Panc1 (cell line): ENCODE data around the gene CFLAR. TPM values are rescaled to one million over a fixed set of nuclear protein-coding genes. Genes with fewer than 3 reads are reported as not detected.

Experiments used
- ATAC-seq: fragments of 200-7000 bp; cut with Tn5 transposase; 2 replicates; pipeline ENCODE4 v1.9.1; 2020; ENCODE audit warnings: mild to moderate bottlenecking, moderate library complexity
- BruUV-seq: library from RNA; stranded (reverse); fragments of 400-500 nt; replicated peaks from 2 replicates; lab custom pipeline; 2021; lab: Mats Ljungman, UMichigan
- CTCF ChIA-PET: fragments of 300-600 bp; sonication (Branson Sonifier 250); formaldehyde crosslinking; loops from one replicate; lab custom pipeline; 2022; ENCODE audit warnings: antibody characterized with exemption; lab: Charles Lee
- POLR2A ChIA-PET: fragments of 300-600 bp; sonication (Branson Sonifier 250); formaldehyde crosslinking; loops from one replicate; lab custom pipeline; 2022; ENCODE audit warnings: antibody characterized with exemption; lab: Charles Lee
- DNase-seq: peaks from one replicate; pipeline ENCODE4 v3.0.0-alpha.2; 2010; ENCODE audit warnings: low read depth, low spot score
- H3K27ac ChIP-seq: 2 replicates; pipeline ENCODE4 v1.5.1; 2011; ENCODE audit warnings: mild to moderate bottlenecking, low read length, inconsistent platforms
- H3K27me3 ChIP-seq: fragments of 200-500 bp; sonication (Bioruptor generic); 2 replicates; pipeline ENCODE4 v1.6.0; 2014; ENCODE audit warnings: low read length, inconsistent platforms; ENCODE audit not compliant: control insufficient read depth, insufficient read depth
- H3K36me3 ChIP-seq: fragments of 200-500 bp; sonication (Bioruptor generic); 2 replicates; pipeline ENCODE4 v1.5.1; 2014; ENCODE audit warnings: inconsistent platforms, mild to moderate bottlenecking, low read length, moderate library complexity; ENCODE audit not compliant: control insufficient read depth, insufficient read depth
- H3K4me1 ChIP-seq: 2 replicates; pipeline ENCODE4 v1.5.1; 2011; ENCODE audit warnings: inconsistent platforms, mild to moderate bottlenecking, low read length, moderate library complexity; ENCODE audit not compliant: control insufficient read depth, insufficient read depth
- H3K4me3 ChIP-seq, 2 experiments: 2 replicates each; pipeline ENCODE4 v1.5.1; 2011 to 2012; ENCODE audit warnings: low read depth in 2 of 2, low read length in 2 of 2, mild to moderate bottlenecking in 2 of 2, inconsistent platforms in 1 of 2, moderate library complexity in 1 of 2
- H3K9me3 ChIP-seq: fragments of 200-500 bp; sonication (Bioruptor generic); 2 replicates; pipeline ENCODE4 v1.5.1; 2014; ENCODE audit warnings: low read depth, mild to moderate bottlenecking, inconsistent platforms, low read length, moderate library complexity; ENCODE audit not compliant: control insufficient read depth, insufficient read depth
- CTCF ChIP-seq: fragments of 450-650 bp; IDR thresholded peaks from 2 replicates; pipeline ENCODE4 v1.5.1; 2017; ENCODE audit warnings: mild to moderate bottlenecking
- POLR2AphosphoS5 ChIP-seq: IDR thresholded peaks from 2 replicates; pipeline ENCODE4 v1.6.1; 2012; ENCODE audit warnings: mild to moderate bottlenecking, low read depth, low read length, moderate library complexity
- REST ChIP-seq, 2 experiments: IDR thresholded peaks; 2 replicates each; pipeline ENCODE4 v1.6.1; 2011 to 2012; ENCODE audit warnings: low read depth in 2 of 2, control low read depth in 1 of 2, low read length in 1 of 2, mild to moderate bottlenecking in 1 of 2, moderate library complexity in 1 of 2; ENCODE audit not compliant: insufficient read depth in 1 of 2
- SIN3A ChIP-seq: IDR thresholded peaks from 2 replicates; pipeline ENCODE4 v1.6.1; 2012; ENCODE audit warnings: low read depth, mild to moderate bottlenecking, low read length, moderate library complexity, borderline replicate concordance; ENCODE audit not compliant: insufficient read depth
- TCF7L2 ChIP-seq: IDR thresholded peaks from 2 replicates; pipeline ENCODE4 v1.6.1; 2011; ENCODE audit warnings: mild to moderate bottlenecking, low read depth, low read length, inconsistent platforms
- in situ Hi-C: cut with HindIII; loops from 2 replicates; pipeline ENCODE4 v1.10.0; 2016; ENCODE audit warnings: low sequenced_read_pairs, low pct_unique_long_range_greater_than_20kb
- intact Hi-C: fragments of 100-400 bp; cut with micrococcal nuclease; formaldehyde crosslinking; loops from one replicate; pipeline ENCODE4 v1.10.0; 2022; ENCODE audit not compliant: unreplicated experiment
- total RNA-seq: library from RNA; stranded (reverse); gene quantifications from one replicate; pipeline ENCODE4 v1.2.1, GENCODE V29; 2021; ENCODE audit not compliant: unreplicated experiment

CFLAR gene
- total RNA-seq, 1 experiment from 2014 or later, result 46.3 TPM

DNA sequence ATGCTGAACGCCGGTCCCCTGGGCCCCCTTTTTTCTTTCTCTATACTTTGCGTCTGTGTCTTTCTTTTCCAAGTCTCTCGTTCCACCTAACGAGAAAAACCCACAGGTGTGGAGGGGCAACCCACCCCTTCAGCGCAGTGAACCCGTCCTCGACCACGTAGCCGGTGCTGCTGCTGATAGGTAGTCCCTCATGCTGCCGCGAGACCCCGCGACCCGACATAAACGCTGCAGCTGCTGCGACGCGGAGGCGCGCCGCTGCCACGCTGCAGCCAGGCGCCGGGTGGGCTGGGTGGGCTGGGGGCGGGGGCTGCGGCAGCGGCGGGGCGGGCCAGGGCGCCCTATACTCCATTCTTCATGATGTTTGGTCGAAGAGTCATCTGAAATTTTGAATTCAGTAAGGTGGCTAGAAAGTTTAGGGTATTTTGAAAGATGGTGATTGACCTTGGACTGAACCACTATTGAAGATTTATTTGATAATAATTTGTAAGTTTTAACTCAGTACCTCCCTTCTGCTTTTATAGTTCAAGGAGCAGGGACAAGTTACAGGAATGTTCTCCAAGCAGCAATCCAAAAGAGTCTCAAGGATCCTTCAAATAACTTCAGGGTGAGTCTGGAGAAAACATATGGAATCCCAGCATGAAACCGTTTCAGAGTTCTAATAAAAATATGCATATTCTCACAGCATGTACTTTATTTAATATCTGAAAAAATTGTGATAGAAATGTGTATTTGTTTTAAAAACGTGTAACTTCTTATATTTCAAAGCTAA is 24.1 kb downstream of the CFLAR start:
- BruUV-seq, result no TSS peak
- Histone ChIP-seq H3K27ac (no peak overlapping the region), H3K36me3 (peaks cover 4% of the 10 kb centered on the region), H3K27me3 (no peaks in the 10 kb centered on the region), H3K9me3 (no peaks in the 10 kb centered on the region), H3K4me1 (no peaks in the 10 kb centered on the region), H3K4me3 (no peak overlapping the region)
- POLR2A ChIA-PET, result no interaction called here
- in situ Hi-C loops, result no loop called here
- DNase-seq (no peak), ATAC-seq (no peak)
- CTCF ChIA-PET, result no interaction called here
- TF ChIP-seq POLR2AphosphoS5 (no peak), SIN3A (no peak), TCF7L2 (no peak), REST (IDR thresholded peaks at IDR 0.05; ENCODE audit: insufficient read depth in 1 of 2, low read depth in 2 of 2, low read length in 1 of 2) (no peak), CTCF (no peak)
- intact Hi-C loops, result no loop called here

DNA sequence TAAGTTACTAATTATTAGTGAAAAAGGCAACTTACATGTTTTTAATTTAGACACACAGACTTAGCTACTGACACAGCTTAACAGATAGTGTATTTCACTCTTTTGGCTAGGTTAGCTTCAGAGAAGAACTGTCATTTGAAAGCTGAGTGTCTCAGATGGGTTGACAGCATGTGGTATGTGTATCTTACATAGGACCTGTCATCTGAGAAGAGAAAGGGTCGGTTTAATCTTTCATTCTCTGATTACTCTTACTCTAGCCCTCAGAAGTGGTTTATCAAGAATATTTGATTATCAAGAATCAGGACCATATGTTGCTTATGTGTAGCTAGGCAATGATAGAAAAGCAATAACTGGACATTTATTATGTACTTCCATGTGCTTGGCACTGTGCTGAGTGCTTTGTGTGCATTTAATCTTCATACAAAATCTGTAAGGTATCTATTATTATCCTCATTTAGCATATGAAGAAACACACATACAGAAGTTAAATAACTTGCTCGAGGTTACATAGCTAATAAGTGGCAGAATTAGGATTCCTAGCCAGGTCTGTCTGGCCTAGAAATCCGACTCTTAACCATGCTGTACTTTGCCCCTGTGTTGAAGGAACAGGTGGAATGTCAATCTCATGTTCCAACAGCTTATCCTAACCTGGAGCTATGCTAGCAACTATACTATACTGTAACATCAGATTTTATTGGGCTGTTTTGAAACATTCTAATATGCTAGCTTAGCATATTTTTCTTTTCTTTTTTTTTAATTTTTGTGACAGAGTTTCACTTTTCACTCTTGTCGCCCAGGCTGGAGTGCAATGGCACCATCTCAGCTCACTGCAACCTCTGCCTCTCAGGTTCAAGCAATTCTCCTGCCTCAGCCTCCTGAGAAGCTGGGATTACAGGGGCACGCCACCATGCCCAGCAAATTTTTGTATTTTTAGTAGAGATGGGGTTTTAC is 28.4 kb downstream of the CFLAR start:
- no peaks in the 10 kb centered on the region for H3K27me3 ChIP-seq
- intact Hi-C loops, result no loop called here
- no TSS peak for BruUV-seq
- no peak overlapping the region for H3K27ac ChIP-seq
- H3K4me3 ChIP-seq, result no peak overlapping the region
- DNase-seq, result no peak
- H3K36me3 ChIP-seq, result peaks cover 6% of the 10 kb centered on the region
- CTCF ChIA-PET, result no interaction called here
- POLR2A ChIA-PET, result no interaction called here
- H3K9me3 ChIP-seq, result no peaks in the 10 kb centered on the region
- ATAC-seq, result no peak; the same call in 1 of the 2 replicates
- no peaks in the 10 kb centered on the region for H3K4me1 ChIP-seq
- in situ Hi-C loops, result no loop called here
- TF ChIP-seq POLR2AphosphoS5, result no peak
- TF ChIP-seq REST (IDR thresholded peaks at IDR 0.05; ENCODE audit: insufficient read depth in 1 of 2, low read depth in 2 of 2, low read length in 1 of 2), result no peak
- TF ChIP-seq CTCF, result no peak
- no peak for TF ChIP-seq TCF7L2
- TF ChIP-seq SIN3A, result no peak
